GM23338 (cell line): ENCODE results near the gene KCNAB2.

Experiments used
- EZH2 ChIP-seq: fragments of 200-600 bp; sonication (generic); IDR thresholded peaks from one replicate; pipeline ENCODE4 v1.8.0; 2017; ENCODE audit warnings: antibody characterized with exemption, mild to moderate bottlenecking, low read depth; ENCODE audit not compliant: unreplicated experiment
- EZH2phosphoT487 ChIP-seq: fragments of 200-600 bp; sonication (generic); IDR thresholded peaks from one replicate; pipeline ENCODE4 v1.8.1; 2018; ENCODE audit warnings: antibody characterized with exemption; ENCODE audit not compliant: unreplicated experiment
- POLR2AphosphoS5 ChIP-seq: IDR thresholded peaks from 2 replicates; pipeline ENCODE4 v1.6.1; 2016; ENCODE audit warnings: antibody characterized with exemption, low read depth
- TF ChIP-seq, protein P1 (sequence below), 2 experiments: fragments of 200-600 bp in 1 of 2; sonication (generic) in 1 of 2; conservative IDR thresholded peaks; 2 replicates each; pipeline versions ENCODE4 v1.5.1 to v1.6.1; 2016 to 2017; ENCODE audit warnings: antibody characterized with exemption in 2 of 2, low read depth in 2 of 2, mild to moderate bottlenecking in 2 of 2, moderate library complexity in 1 of 2

DNA sequence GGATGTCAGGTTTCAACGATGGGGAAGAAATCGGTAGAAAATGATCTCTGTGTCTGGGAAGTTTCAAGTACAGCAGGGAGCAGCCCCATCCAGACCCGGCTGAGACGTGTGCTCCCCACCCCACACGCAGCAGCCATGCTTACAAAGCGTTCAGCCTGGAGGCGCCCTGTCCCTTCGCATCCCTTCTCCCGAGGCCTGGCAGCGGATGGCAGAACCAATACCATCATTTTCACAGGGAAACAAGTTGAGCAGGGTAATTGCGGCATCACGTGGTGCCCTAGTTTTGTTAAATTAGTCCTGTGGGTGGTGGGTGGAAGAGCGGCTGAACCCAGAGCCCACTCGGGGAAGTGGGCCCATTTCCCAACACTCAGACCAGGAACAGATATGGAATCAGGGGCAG is 23.9 kb downstream of the KCNAB2 start:
- TF ChIP-seq POLR2AphosphoS5 (no peak), EZH2 (no peak), EZH2phosphoT487 (no peak)
- TF ChIP-seq, protein P1, sequence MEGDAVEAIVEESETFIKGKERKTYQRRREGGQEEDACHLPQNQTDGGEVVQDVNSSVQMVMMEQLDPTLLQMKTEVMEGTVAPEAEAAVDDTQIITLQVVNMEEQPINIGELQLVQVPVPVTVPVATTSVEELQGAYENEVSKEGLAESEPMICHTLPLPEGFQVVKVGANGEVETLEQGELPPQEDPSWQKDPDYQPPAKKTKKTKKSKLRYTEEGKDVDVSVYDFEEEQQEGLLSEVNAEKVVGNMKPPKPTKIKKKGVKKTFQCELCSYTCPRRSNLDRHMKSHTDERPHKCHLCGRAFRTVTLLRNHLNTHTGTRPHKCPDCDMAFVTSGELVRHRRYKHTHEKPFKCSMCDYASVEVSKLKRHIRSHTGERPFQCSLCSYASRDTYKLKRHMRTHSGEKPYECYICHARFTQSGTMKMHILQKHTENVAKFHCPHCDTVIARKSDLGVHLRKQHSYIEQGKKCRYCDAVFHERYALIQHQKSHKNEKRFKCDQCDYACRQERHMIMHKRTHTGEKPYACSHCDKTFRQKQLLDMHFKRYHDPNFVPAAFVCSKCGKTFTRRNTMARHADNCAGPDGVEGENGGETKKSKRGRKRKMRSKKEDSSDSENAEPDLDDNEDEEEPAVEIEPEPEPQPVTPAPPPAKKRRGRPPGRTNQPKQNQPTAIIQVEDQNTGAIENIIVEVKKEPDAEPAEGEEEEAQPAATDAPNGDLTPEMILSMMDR (conservative IDR thresholded peaks at IDR 0.05; ENCODE audit: low read depth in 2 of 2) = no peak
